ENCODE measurements around the gene NPAS4. TPM values are rescaled to one million over a fixed set of nuclear protein-coding genes. Genes with fewer than 3 reads are reported as not detected.

The NPAS4 gene
- polyA plus RNA-seq, 2 of the 4 experiments (the other 2 are of a cell fraction), result 0.03 TPM; not detected in 1

GRCh38 chr11:66469441-66469840 is 48.6 kb downstream of the NPAS4 start:
- DNase-seq (ENCODE audit: low read depth in 1 of 2, low spot score in 1 of 2), result no peak
- Histone ChIP-seq H3K4me2 (no peak overlapping the region), H3K4me3 (no peak overlapping the region), H3K9me3 (no peaks in the 10 kb centered on the region), H3K4me1 (peaks cover 10% of the 10 kb centered on the region), H3K27ac (no peak overlapping the region)
- 94% methylated on average over 1 of the region's 1 CpG for WGBS (ENCODE audit: missing lambda C conversion rate)
- TF ChIP-seq ESRRA (IDR thresholded peaks at IDR 0.05; ENCODE audit: borderline replicate concordance, low read length) (no peak), ZFP36 (IDR thresholded peaks at IDR 0.05; ENCODE audit: borderline replicate concordance, partially characterized antibody) (no peak), NR3C1 (IDR thresholded peaks at IDR 0.05) (no peak), TP53 (CRISPR knock-in tag; IDR thresholded peaks at IDR 0.05) (no peak), CBX2 (IDR thresholded peaks at IDR 0.05; ENCODE audit: borderline replicate concordance, low read depth) (no peak), PBX3 (IDR thresholded peaks at IDR 0.05) (no peak), POLR2AphosphoS2 (conservative IDR thresholded peaks at IDR 0.05; ENCODE audit: low read length) (no peak), REST (IDR thresholded peaks at IDR 0.05) (no peak), HOXA7 (CRISPR knock-in tag; IDR thresholded peaks at IDR 0.05) (no peak), E2F6 (IDR thresholded peaks at IDR 0.05; ENCODE audit: borderline replicate concordance, low read depth) (no peak), HES2 (IDR thresholded peaks at IDR 0.05) (no peak), GATA3 (IDR thresholded peaks at IDR 0.05; ENCODE audit: borderline replicate concordance) (no peak), ZNF302 (CRISPR knock-in tag; IDR thresholded peaks at IDR 0.05) (no peak), HDAC2 (IDR thresholded peaks at IDR 0.05) (no peak), BCL3 (IDR thresholded peaks at IDR 0.05) (no peak), MAFK (IDR thresholded peaks at IDR 0.05; ENCODE audit: partially characterized antibody) (no peak), KDM1A (IDR thresholded peaks at IDR 0.05; ENCODE audit: low read depth) (no peak), ZSCAN20 (CRISPR knock-in tag; IDR thresholded peaks at IDR 0.05) (no peak)
- no peak for ATAC-seq
- POLR2A ChIA-PET, result interaction anchor here (1.5 kb wide), 1 partner anchor 11 kb away, joined by 11 read pairs; the partner anchor contains the start of gene DPP3
- FAIRE-seq, result no peak
- CTCF ChIA-PET, result interaction anchor here (0.5 to 4.8 kb wide), 9 partner anchors 10 to 846 kb away, joined by 3 to 37 read pairs (median 4); partner anchors contain the start of gene DPP3

GRCh38 chr11:66470015-66470414 is 49.2 kb downstream of the NPAS4 start:
- no peak overlapping the region for H3K4me2 ChIP-seq
- ChIA-PET POLR2A (interaction anchor here (1.5 to 2.6 kb wide), 2 partner anchors 10 kb away, joined by 11 to 16 read pairs; partner anchors contain the start of gene DPP3), CTCF (interaction anchor here (0.7 to 4.8 kb wide), 7 partner anchors 9 to 83 kb away, joined by 3 to 37 read pairs (median 4); partner anchors contain the start of gene DPP3)
- WGBS (ENCODE audit: missing lambda C conversion rate), result 91% methylated on average over 3 of the region's 3 CpGs
- no peaks in the 10 kb centered on the region for H3K9me3 ChIP-seq
- no peak for TF ChIP-seq MAFK (IDR thresholded peaks at IDR 0.05; ENCODE audit: partially characterized antibody)
- no peak for TF ChIP-seq FOSB (CRISPR knock-in tag; IDR thresholded peaks at IDR 0.05)
- TF ChIP-seq HEYL (CRISPR knock-in tag; IDR thresholded peaks at IDR 0.05), result no peak
- ATAC-seq, result no peak
- H3K4me3 ChIP-seq, result no peak overlapping the region
- no peak for FAIRE-seq
- DNase-seq (ENCODE audit: low read depth in 1 of 2, low spot score in 1 of 2), result no peak
- peaks cover 10% of the 10 kb centered on the region for H3K4me1 ChIP-seq
- no peak overlapping the region for H3K27ac ChIP-seq
